Hippocampal formation (tissue), 2 donors: ENCODE results near the gene RCN2.
"Not testable (repeated sequence)": the region's sequence is repeated elsewhere in the genome, so short reads cannot be mapped to it uniquely, and the experiment has no call there.

Experiments
- DNase-seq, 2 donors: peaks; one replicate each; lab custom pipeline; 2025; lab: John Stamatoyannopoulos, UW

RCN2 gene, protein sequence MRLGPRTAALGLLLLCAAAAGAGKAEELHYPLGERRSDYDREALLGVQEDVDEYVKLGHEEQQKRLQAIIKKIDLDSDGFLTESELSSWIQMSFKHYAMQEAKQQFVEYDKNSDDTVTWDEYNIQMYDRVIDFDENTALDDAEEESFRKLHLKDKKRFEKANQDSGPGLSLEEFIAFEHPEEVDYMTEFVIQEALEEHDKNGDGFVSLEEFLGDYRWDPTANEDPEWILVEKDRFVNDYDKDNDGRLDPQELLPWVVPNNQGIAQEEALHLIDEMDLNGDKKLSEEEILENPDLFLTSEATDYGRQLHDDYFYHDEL

GRCh38 chr15:76931397-76932134, at the start of gene RCN2:
Gene RCN2 (plus strand): TSS chr15:76931749. CDS start chr15:76931842, 93 bp downstream.
- peak; percentile 94 to 95 for DNase-seq

DNA sequence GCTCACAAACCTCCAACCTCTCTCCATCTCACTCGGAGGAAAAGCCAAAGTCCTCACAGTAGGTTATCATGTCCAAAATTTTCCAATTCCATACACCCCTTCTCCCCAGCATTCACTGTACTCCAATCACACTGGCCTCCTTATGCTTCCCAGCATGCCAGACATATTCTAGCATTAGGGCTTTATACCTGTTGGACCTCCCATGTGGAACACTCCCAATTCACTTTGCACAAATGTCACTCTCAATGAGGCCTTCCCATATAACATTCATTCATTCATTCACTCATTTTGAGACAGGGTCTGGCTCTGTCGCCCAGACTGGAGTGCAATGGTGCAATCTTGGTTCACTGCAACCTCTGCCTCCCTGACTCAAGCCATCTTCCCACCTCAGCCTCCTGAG, 46.3 kb upstream of the RCN2 start:
- no peak for DNase-seq

DNA sequence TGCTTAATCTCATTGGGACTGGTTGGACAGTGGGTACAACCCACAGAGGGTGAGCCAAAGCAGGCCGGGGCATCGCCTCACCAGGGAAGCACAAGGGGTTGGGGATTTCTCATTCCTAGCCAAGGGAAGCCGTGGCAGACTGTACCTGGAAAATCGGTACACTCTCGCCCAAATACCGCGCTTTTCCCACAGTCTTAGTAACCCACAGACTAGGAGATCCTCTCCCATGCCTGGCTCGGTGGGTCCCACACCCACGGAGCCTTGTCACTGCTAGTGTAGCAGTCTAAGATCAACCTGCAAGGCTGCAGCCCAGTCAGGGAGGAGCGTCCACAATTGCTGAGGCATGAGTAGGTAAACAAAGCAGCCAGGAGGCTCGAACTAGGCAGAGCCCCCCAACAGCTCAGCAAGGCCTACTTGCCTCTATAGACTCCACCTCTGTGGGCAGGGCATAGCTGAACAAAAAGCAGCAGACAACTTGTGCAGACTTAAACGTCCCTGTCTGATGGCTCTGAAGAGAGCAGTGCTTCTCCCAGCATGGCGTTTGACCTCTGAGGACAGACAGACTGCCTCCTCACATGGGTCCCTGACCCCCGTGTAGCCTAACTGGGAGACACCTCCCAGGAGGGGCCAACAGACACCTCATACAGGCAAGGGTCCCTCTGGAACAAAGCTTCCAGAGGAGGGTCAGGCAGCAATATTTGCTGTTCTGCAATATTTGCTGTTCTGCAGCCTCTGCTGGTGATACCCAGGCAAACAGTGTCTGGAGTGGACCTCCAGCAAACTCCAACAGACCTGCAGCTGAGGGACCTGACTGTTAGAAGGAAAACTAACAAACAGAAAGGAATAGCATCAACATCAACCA, 44.0 kb upstream of the RCN2 start:
- not testable (repeated sequence) for DNase-seq

DNA sequence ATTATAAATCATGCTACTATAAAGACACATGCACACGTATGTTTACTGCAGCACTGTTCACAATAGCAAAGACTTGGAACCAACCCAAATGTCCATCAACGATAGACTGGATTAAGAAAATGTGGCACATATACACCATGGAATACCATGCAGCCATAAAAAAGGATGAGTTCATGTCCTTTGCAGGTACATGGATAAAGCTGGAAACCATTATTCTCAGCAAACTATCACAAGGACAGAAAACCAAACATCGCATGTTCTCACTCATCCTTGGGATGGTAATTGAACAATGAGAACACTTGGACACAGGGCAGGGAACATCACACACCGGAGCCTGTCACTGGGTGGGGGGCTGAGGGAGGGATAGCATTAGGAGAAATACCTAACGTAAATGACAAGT, 38.7 kb upstream of the RCN2 start:
- DNase-seq = not testable (repeated sequence)

DNA sequence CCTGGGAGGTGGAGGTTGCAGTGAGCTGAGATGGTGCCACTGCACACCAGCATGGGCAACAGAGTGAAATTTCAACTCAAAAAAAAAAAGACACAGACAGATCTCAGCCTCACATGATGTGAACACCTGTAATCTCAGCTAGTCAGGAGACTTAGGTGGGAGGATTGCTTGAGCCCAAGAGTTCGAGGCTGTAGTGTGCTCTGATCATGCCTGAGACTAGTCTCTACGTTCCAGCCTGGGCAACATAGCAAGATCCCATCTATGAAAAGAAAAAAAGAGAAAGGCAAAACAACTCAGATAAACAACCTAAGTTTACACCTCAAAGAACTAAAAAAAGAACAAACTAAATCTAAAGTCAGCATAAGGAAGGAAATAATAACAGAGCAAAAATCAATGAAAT, 37.4 kb upstream of the RCN2 start:
- DNase-seq = no peak

DNA sequence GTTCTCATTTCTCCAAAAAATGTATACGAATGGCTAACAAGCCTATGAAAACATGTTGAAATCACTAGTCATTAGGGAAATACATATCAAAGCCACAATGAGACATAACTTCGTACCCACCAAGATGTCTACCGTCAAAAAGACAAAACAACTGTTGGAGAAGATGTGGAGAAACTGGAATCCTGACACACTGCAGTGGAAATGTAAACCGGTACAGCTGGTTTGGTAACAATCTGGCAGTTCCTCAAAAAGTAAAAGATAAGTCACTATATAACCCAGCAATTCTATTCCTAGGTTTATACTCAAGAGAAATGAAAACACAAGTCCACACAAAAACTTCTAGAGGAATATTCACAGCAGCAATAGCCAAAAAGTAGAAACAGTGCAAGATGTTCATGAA, 33.4 kb upstream of the RCN2 start:
- DNase-seq = no peak

GRCh38 chr15:76899176-76899930, 32.2 kb upstream of the RCN2 start:
- DNase-seq = not testable (repeated sequence)

- DNase-seq = not testable (repeated sequence)
Measured at GRCh38 chr15:76899931-76900310, 31.6 kb upstream of the RCN2 start.

DNA sequence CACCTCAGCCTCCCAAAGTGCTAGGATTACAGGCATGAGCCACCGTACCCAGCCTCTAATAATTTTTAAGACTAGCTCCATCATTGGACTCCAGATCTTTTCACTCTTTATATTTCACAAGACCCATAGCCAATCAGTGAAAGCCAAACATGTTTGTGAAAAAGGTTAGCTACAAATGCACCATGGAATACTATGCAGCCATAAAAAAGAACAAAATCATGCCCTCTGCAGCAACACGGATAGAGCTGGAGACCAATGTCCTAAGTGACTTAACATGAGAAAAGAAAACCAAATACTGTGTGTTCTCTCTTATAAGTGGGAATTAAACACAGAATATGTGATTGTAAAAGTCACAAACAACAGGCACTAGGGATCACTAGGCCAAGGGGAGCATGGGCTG, 29.6 kb upstream of the RCN2 start:
- DNase-seq = no peak

DNA sequence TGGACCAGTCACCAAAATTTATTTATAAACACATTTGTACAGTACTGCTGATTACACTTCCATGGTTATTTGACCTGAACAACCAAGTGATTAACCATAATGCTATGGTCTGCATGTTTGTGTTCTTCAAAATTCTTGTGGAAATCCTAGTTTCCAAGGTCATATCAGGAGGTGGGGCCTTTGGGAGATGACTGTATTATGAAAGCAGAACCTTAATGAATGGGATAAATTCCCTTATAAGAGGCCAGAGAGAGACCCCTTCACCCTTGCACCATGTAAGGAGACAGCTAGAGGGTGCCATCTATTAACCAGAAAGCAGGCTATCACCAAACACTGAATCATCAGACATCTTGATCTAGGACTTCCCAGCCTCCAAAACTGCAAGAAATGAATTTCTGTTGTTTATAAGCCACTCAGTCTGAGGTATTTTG, 28.3 kb upstream of the RCN2 start:
- DNase-seq = peak in 1 of 2 donors; percentile 22

- peak in 1 of 2 donors; percentile 21 for DNase-seq
Measured at GRCh38 chr15:76904461-76905012, 27.0 kb upstream of the RCN2 start.

DNA sequence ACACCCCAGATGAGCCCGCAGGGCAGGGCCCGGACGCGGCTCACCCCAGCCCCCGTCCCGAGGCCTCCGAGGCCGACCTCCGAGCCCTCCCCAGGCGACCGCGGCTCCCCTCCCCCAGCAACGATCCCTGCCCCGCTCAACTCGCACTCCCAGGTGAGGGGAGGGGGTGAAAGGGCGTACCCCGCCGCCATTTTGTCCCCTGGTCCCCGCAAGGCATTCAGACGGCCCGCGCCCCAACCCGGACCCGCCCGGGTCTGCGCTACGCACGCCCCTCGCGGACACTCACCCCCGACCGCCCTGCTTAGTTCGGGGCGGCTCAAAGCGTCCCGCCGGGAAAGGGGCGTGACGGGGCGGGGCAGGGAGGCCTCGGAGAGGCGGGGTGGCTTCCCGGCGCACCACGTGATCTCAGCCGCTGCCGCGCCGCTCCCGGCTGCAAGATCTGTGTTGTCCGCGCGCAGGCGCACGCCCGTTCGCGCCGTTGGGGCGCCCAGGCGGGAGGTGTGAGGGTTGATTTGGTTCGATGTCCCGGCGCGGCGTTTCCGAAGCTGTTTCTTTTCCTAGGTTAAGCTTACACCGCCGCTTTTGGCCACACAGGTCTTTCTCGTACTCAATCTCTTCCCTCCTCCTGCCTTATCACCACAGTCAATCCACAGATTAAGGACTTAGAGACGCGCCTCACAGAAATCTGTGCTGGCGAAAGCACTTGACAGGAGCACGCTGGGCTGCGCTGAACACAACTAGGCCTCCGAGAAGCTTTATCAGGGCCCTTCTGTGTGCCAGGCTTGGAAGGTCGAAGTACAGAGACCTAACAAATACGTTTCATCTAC, 26.3 kb upstream of the RCN2 start, which contains the start of gene SCAPER:
SCAPER (minus strand) TSS at position 328 of the 827 bp plus-strand sequence. CDS start 21,523 bp downstream, outside the sequence.
- DNase-seq = peak; percentile 90 to 92

DNA sequence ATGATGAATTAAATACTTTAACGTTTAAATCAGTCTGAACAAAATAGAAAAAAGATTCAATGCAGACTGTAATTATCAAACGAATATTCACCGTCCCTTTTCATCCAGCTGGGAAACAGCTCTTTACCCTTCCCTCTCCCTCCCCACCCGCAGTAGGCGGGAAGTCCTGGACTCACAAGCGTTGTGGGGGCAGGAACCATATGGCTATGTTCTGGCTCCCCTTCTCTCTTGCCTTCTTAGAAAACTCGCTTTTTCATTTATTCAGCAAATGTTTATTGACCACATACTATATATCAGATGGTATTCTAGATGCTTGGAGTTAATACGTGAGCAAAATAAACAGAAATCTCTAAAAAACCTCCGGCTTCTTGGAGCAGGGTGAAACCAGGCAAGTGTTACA, 25.7 kb upstream of the RCN2 start:
- peak in 1 of 2 donors; percentile 61 for DNase-seq

GRCh38 chr15:76912430-76912829, 19.1 kb upstream of the RCN2 start:
- no peak for DNase-seq

GRCh38 chr15:76913737-76914136, 17.8 kb upstream of the RCN2 start:
- DNase-seq = no peak

- DNase-seq = no peak
Measured at GRCh38 chr15:76916369-76916768, 15.2 kb upstream of the RCN2 start.

DNA sequence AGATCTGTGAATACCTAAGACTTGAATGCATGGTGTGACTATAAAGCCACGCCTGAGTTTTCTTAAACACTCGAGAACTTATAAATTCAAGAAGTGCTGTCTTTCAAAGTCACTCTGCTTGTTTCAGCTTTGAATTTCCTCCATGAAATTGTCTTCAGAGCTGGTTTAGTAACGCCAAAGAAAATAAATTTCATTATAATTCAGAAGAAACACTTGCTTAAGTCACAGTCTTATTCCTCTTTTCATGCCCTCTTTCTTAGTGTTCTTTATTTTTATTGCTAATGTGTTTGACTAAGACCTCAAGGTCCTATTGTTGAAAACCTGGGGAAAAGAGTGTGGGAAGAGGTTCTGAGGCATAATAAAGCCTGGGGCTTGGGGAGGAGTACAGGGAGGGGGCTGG, 3.3 kb upstream of the RCN2 start:
- no peak for DNase-seq

GRCh38 chr15:76929011-76929760, 2.4 kb upstream of the RCN2 start:
- DNase-seq = no peak

GRCh38 chr15:76930831-76931396, 635 bp upstream of the RCN2 start:
- DNase-seq = no peak
